ENCODE measurements around the gene C16orf46.

The C16orf46 gene

DNA sequence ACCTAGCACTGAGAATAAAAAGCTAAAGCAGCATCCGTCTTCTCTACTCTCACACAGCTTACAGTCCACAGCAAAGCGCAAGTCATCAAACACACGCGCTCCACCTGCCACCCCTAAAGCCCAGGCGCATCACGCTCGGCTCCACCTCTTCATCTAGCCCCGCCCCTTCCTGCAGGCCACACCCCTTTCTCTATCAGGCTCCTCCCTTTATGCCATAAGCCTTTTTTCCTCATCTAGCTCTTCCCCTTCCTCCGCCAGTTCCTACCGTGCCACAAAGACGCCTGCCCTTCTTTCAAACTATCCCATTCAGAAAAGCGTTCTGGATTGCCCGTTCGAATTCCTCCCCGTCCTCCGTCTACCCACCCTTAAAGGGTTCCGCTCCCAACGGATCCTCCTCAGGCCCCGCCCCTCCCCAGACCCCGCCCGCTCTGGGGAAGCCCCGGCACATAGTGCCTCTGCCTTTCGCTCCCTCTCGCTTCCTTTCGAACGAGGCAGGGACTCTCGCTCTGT, 417 bp downstream of the C16orf46 start:
- DNase-seq (ENCODE audit: low read depth in 2 of 2, low spot score in 1 of 2) = peak; percentile 86 to 93

DNA sequence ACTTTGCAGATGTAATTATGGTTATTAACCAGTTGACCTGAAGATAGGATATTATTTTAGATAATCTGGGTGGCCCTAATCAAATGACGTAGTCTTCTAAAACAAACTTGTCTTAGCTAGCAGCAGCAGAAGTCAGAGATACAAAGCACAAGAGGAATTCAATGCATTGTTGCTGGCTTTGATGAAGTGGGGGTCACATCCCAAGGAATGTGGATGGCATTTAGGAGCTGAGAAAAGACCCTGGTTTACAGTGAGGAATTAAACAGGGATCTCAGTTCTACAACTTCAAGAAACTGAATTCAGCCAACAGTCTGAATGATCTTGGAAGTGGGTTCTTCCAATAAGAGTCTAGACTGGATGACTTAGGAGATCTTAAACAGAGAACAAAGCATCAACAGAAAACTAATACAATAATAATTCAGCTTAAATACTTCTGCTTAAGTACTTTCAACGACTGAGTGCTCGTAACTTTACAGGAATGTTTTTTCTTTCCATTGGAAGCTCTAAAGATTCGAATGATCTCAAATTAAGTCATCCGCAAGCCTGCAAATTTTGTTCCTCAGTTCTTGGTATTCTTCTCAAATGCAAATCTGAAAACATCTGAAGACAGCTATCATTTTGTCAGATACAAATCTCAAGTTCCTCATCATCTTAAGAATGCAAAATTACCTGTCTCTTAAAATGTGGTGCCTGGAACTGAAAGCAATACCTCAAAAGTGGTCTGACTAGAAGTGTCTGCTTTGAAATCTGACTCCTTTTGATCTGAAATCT, 3.3 kb downstream of the C16orf46 start:
- DNase-seq (ENCODE audit: low read depth in 2 of 2, low spot score in 1 of 2) = no peak

DNA sequence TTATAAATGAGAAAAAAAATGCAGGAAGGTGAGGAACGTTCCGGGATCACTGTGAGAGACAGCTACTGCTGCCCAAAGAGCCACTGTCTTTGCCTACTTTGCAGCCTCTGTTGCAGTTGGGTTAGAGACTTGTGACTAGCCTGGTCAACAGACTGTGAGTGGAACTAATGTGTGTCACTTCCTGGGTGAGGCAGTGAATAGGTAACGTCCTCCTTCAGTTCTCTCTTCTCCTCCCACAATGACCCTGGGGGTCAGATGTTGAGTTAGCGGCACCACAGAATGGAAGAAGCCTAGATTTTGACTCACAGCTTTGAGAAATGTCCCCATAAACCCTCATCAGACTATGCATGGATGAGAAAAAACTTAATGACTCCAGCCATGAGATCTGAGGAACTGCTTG, 5.2 kb downstream of the C16orf46 start:
- DNase-seq (ENCODE audit: low read depth in 2 of 2, low spot score in 1 of 2) = no peak

GRCh38 chr16:81070979-81071378, 6.1 kb downstream of the C16orf46 start:
- DNase-seq (ENCODE audit: low read depth in 2 of 2, low spot score in 1 of 2) = no peak

- no peak for DNase-seq (ENCODE audit: low read depth in 2 of 2, low spot score in 1 of 2)
Observed at GRCh38 chr16:81069063-81069462, 8.0 kb downstream of the C16orf46 start.

- no peak for DNase-seq (ENCODE audit: low read depth in 2 of 2, low spot score in 1 of 2)
Observed at GRCh38 chr16:81067166-81067565, 9.9 kb downstream of the C16orf46 start.

DNA sequence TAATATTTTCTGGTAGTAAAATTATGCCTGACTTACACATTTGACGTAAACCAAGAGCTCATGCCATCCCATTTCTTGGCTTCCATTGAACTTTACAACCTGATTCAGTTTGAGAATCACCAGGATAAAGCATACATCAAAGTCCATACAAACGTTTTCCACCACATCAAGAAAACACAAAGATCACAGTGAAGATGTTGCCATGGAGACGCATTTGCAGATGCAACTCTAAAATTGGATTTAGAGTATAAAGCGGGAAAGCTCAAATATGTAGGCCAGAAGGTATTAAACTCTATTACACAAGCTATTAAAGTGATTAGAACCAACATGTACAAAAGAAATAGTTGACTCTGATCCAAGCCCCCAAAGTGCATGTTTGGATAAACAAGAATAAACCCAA, 10.4 kb downstream of the C16orf46 start:
- no peak for DNase-seq (ENCODE audit: low read depth in 2 of 2, low spot score in 1 of 2)

DNA sequence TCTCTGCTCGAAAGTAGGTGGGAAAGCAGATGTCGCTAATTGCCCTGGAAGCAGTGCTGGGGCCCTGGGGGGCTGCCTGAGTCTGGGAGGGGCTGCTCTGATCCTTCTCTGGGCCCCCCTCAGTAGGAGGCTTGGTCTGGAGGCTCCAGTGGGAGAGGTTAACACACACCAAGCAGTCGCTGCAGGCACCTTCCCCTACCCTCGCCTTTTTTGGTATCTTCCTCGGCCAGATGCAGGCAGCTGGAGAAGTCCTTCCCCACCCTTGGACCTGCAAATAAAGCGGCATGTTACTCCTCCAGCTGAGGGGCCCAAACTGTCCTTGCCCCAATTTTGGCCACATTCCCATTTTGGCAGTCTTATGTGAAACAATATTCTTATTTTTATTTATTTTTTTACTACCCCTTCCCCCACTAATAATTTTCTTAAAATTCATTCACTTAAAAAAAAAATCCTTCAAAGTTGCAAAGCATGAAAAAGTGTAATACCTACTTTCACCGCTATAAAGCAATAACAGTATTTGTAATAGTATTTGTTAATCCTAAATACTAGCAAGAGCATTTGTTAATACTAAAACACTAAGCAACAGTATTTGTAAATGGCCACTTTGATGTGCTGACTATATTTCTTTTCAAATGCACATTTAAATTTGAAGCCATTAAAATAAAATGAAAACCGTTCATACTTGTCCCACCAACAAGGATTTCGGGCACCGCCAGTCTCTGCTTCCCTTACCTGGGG, 15.0 kb downstream of the C16orf46 start:
- no peak for DNase-seq (ENCODE audit: low read depth in 2 of 2, low spot score in 1 of 2)

GRCh38 chr16:81061307-81061640, 15.8 kb downstream of the C16orf46 start:
- DNase-seq (ENCODE audit: low read depth in 2 of 2, low spot score in 1 of 2) = no peak

DNA sequence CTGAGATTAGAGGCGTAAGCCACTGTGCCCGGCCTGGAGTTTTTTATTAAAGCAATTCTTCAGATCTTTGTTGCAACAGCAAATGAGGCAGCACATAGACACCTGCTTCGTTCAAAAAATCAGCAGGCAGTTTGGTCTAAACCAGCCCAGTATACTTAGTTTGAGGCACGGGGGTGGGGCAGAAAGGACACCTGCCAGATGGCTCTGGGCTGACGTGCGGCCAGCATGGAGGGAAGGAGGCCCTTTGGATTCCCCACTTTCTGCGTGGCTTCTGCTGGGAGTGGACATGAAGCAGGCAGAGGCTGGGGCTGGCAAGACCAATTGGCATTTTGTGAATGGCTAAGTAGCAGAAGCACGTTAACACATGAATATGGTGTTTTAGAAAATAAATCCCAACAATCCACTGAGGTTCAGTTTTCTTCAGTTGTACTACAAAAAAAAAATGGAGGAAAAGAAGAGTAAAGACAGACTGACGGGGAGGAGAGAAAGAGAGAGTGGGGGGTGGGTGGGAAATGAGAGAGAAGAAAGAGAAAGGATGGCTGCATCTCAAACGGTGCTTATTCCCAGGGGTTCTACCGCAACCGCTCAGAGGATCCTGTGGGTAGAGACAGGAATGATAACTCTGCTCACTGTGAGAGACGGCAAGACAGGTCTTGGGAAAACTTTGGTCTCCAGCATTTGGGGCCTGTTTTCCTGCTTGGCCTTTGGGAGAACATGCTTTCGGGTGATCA, 16.3 kb downstream of the C16orf46 start:
- DNase-seq (ENCODE audit: low read depth in 2 of 2, low spot score in 1 of 2) = no peak

- DNase-seq (ENCODE audit: low read depth in 2 of 2, low spot score in 1 of 2) = no peak
Observed at GRCh38 chr16:81053761-81054160, 23.3 kb downstream of the C16orf46 start.

- DNase-seq (ENCODE audit: low read depth in 2 of 2, low spot score in 1 of 2) = no peak
Observed at GRCh38 chr16:81042821-81043220, 34.2 kb downstream of the C16orf46 start.

GRCh38 chr16:81041696-81042095, 35.3 kb downstream of the C16orf46 start:
- DNase-seq (ENCODE audit: low read depth in 2 of 2, low spot score in 1 of 2) = no peak

DNA sequence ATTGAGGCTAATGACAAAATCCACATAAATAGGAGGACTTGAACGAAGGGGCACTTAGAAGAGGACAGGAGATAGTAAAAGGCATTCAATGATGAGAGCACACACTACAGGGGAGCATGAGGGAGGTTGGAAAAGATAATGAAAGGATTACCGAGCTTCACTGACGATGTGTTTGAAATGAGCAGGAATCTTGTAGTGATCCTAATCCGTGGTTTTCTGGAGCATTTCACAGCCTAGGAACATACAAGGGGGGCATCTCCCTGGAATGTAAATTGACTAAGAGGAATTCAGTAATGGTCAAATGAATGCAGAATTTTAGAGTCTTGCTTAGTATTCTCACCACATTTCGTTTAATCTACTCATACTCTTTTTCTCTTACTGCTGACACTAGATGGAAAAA, 36.2 kb downstream of the C16orf46 start:
- DNase-seq (ENCODE audit: low read depth in 2 of 2, low spot score in 1 of 2) = no peak

- DNase-seq (ENCODE audit: low read depth in 2 of 2, low spot score in 1 of 2) = no peak
Observed at GRCh38 chr16:81040131-81040530, 36.9 kb downstream of the C16orf46 start.

GRCh38 chr16:81036751-81037350, 40.2 kb downstream of the C16orf46 start:
- DNase-seq (ENCODE audit: low read depth in 2 of 2, low spot score in 1 of 2) = no peak

DNA sequence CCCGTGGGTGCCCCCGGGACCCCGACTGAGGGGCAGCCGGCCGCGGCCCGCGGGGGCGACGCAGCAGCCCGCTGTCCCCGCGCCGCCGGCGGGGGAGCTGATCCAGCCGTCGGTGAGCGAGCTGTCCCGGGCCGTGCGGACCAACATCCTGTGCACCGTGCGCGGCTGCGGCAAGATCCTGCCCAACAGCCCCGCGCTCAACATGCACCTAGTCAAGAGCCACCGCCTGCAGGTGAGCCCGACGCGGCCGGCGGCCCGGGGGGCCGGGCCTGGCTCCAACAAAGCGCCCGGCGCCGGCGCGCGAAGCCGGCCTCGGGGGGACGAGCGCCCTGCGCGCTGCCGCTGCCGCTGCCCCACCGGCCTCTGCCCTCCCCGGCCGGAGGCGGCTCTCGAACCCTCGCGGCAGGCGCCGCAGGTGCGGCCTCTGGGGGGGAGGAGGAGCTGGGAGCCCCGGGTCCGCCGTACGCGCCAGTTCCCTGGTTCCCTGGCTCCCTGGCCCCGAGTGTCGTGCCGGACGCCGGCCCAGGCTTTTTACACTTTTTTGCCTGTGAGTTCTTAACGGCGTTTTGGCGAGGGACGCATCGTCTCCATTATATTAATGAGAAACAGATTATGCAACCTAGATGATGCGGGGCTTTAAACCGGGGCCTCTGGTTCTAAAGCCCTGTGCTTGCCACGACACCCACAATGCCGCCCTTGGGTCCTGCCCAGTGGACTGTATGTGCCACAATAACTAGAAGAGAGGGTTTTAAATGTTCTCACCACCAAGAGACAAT, 40.9 kb downstream of the C16orf46 start:
- DNase-seq (ENCODE audit: low read depth in 2 of 2, low spot score in 1 of 2) = peak in 1 of 2 donors; percentile 6

GRCh38 chr16:81035398-81035974, 41.6 kb downstream of the C16orf46 start, which contains the start of gene ATMIN:
TSS of gene ATMIN (plus strand) at chr16:81035842. CDS start at chr16:81035871, 29 bp downstream.
- DNase-seq (ENCODE audit: low read depth in 2 of 2, low spot score in 1 of 2) = peak; percentile 64 to 79

GRCh38 chr16:81029930-81030604, 47.0 kb downstream of the C16orf46 start:
- DNase-seq (ENCODE audit: low read depth in 2 of 2, low spot score in 1 of 2) = no peak

DNA sequence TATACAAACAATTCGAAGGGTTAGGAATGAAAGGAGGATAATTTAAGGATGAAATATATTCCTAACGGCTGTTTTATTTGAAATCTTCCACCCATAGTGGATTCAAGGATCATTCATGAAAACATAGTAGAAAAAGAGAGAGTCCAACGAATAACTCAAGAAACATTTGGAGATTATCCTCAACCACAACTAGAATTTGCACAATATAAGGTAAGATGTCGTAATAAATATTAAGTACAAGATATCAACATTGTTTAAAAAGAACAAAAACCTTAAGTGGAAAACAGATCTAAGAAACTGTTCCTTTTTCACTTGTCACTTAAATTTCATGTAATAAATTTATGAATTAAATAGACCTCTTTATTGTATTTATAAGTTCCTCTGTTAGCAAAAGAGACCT, 50.6 kb downstream of the C16orf46 start:
- DNase-seq (ENCODE audit: low read depth in 2 of 2, low spot score in 1 of 2) = no peak

Data from stimulated activated CD8-positive, alpha-beta memory T cell treated with anti-CD3 and anti-CD28 coated beads, Interleukin-4, amount 100 ng/mL, for 1 hour (primary cell).